ENCODE measurements around the gene OSBPL9.
A peak's percentile ranks its signal among the peaks of the same experiment; 100 is the strongest.

OSBPL9 gene

GRCh38 chr1:51638350-51638749 lies 21.5 kb downstream of the OSBPL9 start:
- ChIA-PET POLR2A (interaction anchor here (1.4 kb wide), 1 partner anchor 91 kb away, joined by 4 read pairs; no protein-coding TSS in a partner anchor), CTCF (interaction anchor here (0.6 kb wide), 1 partner anchor 11 kb away, joined by 11 read pairs; no protein-coding TSS in a partner anchor)
- Histone ChIP-seq H3K27ac (ENCODE audit: extremely low read depth, low read depth, low read length) (no peak overlapping the region), H3K4me1 (ENCODE audit: control insufficient read depth, insufficient read depth, low read length) (peaks cover 4% of the 10 kb centered on the region; the same call in 1 of the 2 replicates), H3K4me3 (ENCODE audit: low read depth, low read length) (no peak overlapping the region), H3K36me3 (ENCODE audit: control insufficient read depth in 2 of 2, insufficient read depth in 1 of 2, low read length in 2 of 2) (no peaks in the 10 kb centered on the region; a peak in 1 of 3 replicates), H3K9me3 (ENCODE audit: control insufficient read depth, insufficient read depth, low read depth, low read length) (no peaks in the 10 kb centered on the region)
- no peak for TF ChIP-seq ZNF132 (tag by site-specific recombination; IDR thresholded peaks at IDR 0.05; ENCODE audit: borderline replicate concordance)
- no peak for TF ChIP-seq ZFP37 (tag by site-specific recombination; IDR thresholded peaks at IDR 0.05)
- no peak for TF ChIP-seq ZNF501 (tag by site-specific recombination; IDR thresholded peaks at IDR 0.05)
- no peak for TF ChIP-seq ZNF214 (tag by site-specific recombination; IDR thresholded peaks at IDR 0.05; ENCODE audit: borderline replicate concordance)
- no peak for TF ChIP-seq OVOL3 (tag by site-specific recombination; IDR thresholded peaks at IDR 0.05)
- no peak for TF ChIP-seq ZNF518A (tag by site-specific recombination; conservative IDR thresholded peaks at IDR 0.05; ENCODE audit: low read depth)
- TF ChIP-seq ZNF777 (tag by site-specific recombination; IDR thresholded peaks at IDR 0.05; ENCODE audit: borderline replicate concordance), result no peak
- TF ChIP-seq ZNF791 (tag by site-specific recombination; IDR thresholded peaks at IDR 0.05), result no peak
- no peak for TF ChIP-seq ZNF404 (tag by site-specific recombination; IDR thresholded peaks at IDR 0.05)
- no peak for TF ChIP-seq ZNF2 (tag by site-specific recombination; IDR thresholded peaks at IDR 0.05)
- no peak for TF ChIP-seq SP3 (tag by site-specific recombination; IDR thresholded peaks at IDR 0.05)
- no peak for TF ChIP-seq ZNF555 (tag by site-specific recombination; conservative IDR thresholded peaks at IDR 0.05)
- TF ChIP-seq GLI4 (tag by site-specific recombination; IDR thresholded peaks at IDR 0.05), result no peak
- no peak for TF ChIP-seq ZNF266 (tag by site-specific recombination; IDR thresholded peaks at IDR 0.05; ENCODE audit: low read depth)
- no peak for TF ChIP-seq ZNF658 (tag by site-specific recombination; IDR thresholded peaks at IDR 0.05)
- no peak for TF ChIP-seq ZNF596 (tag by site-specific recombination; IDR thresholded peaks at IDR 0.05)
- no peak for TF ChIP-seq ZNF580 (tag by site-specific recombination; IDR thresholded peaks at IDR 0.05)
- no peak for TF ChIP-seq ZNF157 (tag by site-specific recombination; IDR thresholded peaks at IDR 0.05)
- no peak for TF ChIP-seq MEIS1 (CRISPR knock-in tag; IDR thresholded peaks at IDR 0.05; ENCODE audit: borderline replicate concordance)
- no peak for TF ChIP-seq ZNF776 (tag by site-specific recombination; IDR thresholded peaks at IDR 0.05; ENCODE audit: borderline replicate concordance)

- CTCF ChIA-PET, result interaction anchor here (0.6 to 0.7 kb wide), 2 partner anchors 9 to 397 kb away, joined by 3 to 5 read pairs; no protein-coding TSS in a partner anchor
- no peaks in the 10 kb centered on the region for H3K36me3 ChIP-seq (ENCODE audit: control insufficient read depth in 2 of 2, insufficient read depth in 1 of 2, low read length in 2 of 2)
- no peak overlapping the region for H3K4me3 ChIP-seq (ENCODE audit: low read depth, low read length)
- H3K27ac ChIP-seq (ENCODE audit: extremely low read depth, low read depth, low read length), result no peak overlapping the region
- POLR2A ChIA-PET, result no interaction called here
- H3K4me1 ChIP-seq (ENCODE audit: control insufficient read depth, insufficient read depth, low read length), result peaks cover 4% of the 10 kb centered on the region
- TF ChIP-seq ZNF362 (tag by site-specific recombination; IDR thresholded peaks at IDR 0.05), result peak; percentile 81
- TF ChIP-seq TRIM28 (IDR thresholded peaks at IDR 0.05; ENCODE audit: borderline replicate concordance, low read length), result no peak
- TF ChIP-seq FEZF1 (tag by site-specific recombination; IDR thresholded peaks at IDR 0.05), result no peak
- TF ChIP-seq ZNF133 (tag by site-specific recombination; IDR thresholded peaks at IDR 0.05), result no peak
- TF ChIP-seq ZNF670 (tag by site-specific recombination; IDR thresholded peaks at IDR 0.05; ENCODE audit: low read depth), result no peak
- TF ChIP-seq ZNF121 (tag by site-specific recombination; IDR thresholded peaks at IDR 0.05), result 0 out of 2 replicates have a peak, but pooled peaks have one; percentile 48
- no peaks in the 10 kb centered on the region for H3K9me3 ChIP-seq (ENCODE audit: control insufficient read depth, insufficient read depth, low read depth, low read length)
Measured at GRCh38 chr1:51639694-51640093, 22.8 kb downstream of the OSBPL9 start.

All from HEK293 (cell line).